Ovary (tissue), 3 donors: ENCODE data around the gene KRT80.

Experiments used
- CTCF ChIP-seq, 3 donors: fragments of 450-650 bp in 2 of 3; fragments of 200-600 bp in 1 of 3; IDR thresholded peaks; one replicate each; pipeline versions ENCODE4 v1.5.1 to v1.8.0; 2016 to 2022; ENCODE audit warnings: antibody characterized with exemption in 3 of 3, mild to moderate bottlenecking in 1 of 3
- EP300 ChIP-seq: sonication (generic); formaldehyde crosslinking; IDR thresholded peaks from one replicate; pipeline ENCODE4 v1.6.1; 2017; ENCODE audit warnings: antibody characterized with exemption
- donor health status: DM: no; HTN: no; CAD: no.

- TF ChIP-seq CTCF (IDR thresholded peaks at IDR 0.05) (no peak), EP300 (no peak)
Measured at GRCh38 chr12:52191841-52192791, at the start of gene KRT80.
